Prostate gland (tissue), 2 donors: ENCODE measurements around the gene PTPRD. TPM values are rescaled to one million over a fixed set of nuclear protein-coding genes. Genes with fewer than 3 reads are reported as not detected.

Source experiments
- DNase-seq: peaks from one replicate; pipeline ENCODE4 v3.0.0-alpha.2; 2019; ENCODE audit warnings: low spot score
- H3K27ac ChIP-seq, 2 donors: fragments of 200-600 bp; sonication (generic); 2 replicates each; pipeline ENCODE4 v1.5.1; 2017 to 2019
- H3K27me3 ChIP-seq: fragments of 200-600 bp; sonication (generic); replicated peaks from 2 replicates; pipeline ENCODE4 v1.5.1; 2019; ENCODE audit not compliant: insufficient read depth
- H3K36me3 ChIP-seq, 2 donors: fragments of 200-600 bp; sonication (generic); 1 replicate in 1 of 2; 2 replicates in 1 of 2; pipeline versions ENCODE4 v1.5.1 to v1.8.1; 2017 to 2019
- H3K4me1 ChIP-seq: fragments of 200-600 bp; sonication (generic); replicated peaks from 2 replicates; pipeline ENCODE4 v1.5.1; 2019
- H3K4me3 ChIP-seq, 2 donors: fragments of 200-600 bp; sonication (generic); 2 replicates each; pipeline ENCODE4 v1.5.1; 2017 to 2019
- H3K9me3 ChIP-seq: fragments of 200-600 bp; sonication (generic); 2 replicates; pipeline ENCODE4 v1.5.1; 2017
- POLR2A ChIP-seq: fragments of 450-650 bp; IDR thresholded peaks from one replicate; pipeline ENCODE4 v1.6.1; 2016; ENCODE audit warnings: antibody characterized with exemption, mild to moderate bottlenecking
- POLR2AphosphoS5 ChIP-seq: sonication (generic); formaldehyde crosslinking; IDR thresholded peaks from one replicate; pipeline ENCODE4 v1.6.1; 2017; ENCODE audit warnings: antibody characterized with exemption
- WGBS: methylation state at CpG from one replicate; pipeline ENCODE4 v1.1.5; 2018; 5-methylcytosine and 5-hydroxymethylcytosine counted together
- intact Hi-C: fragments of 100-400 bp; cut with DNase I; formaldehyde crosslinking; loops from one replicate; pipeline ENCODE4 v1.14.2; 2022
- total RNA-seq, 2 donors: library from RNA; depleted of rRNA; stranded (reverse); fragments of >200 nt; gene quantifications; one replicate each; pipeline ENCODE4 v1.1.0, GENCODE V29; 2016
- TF ChIP-seq, protein P1 (sequence below), 4 experiments: fragments of 200-600 bp in 2 of 4; fragments of 450-650 bp in 2 of 4; sonication (generic) in 2 of 4; IDR thresholded peaks; 1 replicate in 3 of 4; 2 replicates in 1 of 4; pipeline ENCODE4 v1.5.1; 2016 to 2019; ENCODE audit warnings: antibody characterized with exemption in 4 of 4, mild to moderate bottlenecking in 2 of 4, moderate library complexity in 2 of 4

Gene PTPRD
- total RNA-seq, 2 donors from 2014 or later: 5.8 to 23.1 TPM

DNA sequence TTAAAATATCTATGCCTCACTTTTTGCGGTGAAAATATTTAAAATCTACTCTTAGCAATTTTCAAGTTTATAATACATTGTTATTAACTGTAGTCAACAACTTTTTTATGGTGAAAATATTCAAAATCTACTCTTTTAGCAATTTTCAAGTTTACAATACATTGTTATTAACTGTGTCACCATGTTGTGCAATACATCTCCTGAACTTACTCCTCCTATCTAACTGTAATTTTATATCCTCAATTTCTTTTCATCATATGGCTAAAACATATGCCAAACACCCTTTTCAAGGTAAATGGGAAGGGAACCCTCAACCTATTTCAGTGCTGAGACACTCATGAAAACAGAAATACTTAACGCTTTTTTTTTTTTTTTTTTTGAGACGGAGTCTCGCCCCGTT is 1830.6 kb downstream of the PTPRD start:
- no peaks in the 10 kb centered on the region for H3K36me3 ChIP-seq
- no peaks in the 10 kb centered on the region for H3K27me3 ChIP-seq
- H3K27ac ChIP-seq: no peak overlapping the region
- 96% methylated on average over 5 of the region's 5 CpGs for WGBS
- H3K9me3 ChIP-seq: no peaks in the 10 kb centered on the region
- no peak for DNase-seq
- H3K4me1 ChIP-seq: peaks cover 5% of the 10 kb centered on the region
- H3K4me3 ChIP-seq: no peak overlapping the region
- intact Hi-C loops: no loop called here
- TF ChIP-seq POLR2AphosphoS5 (no peak), POLR2A (no peak)
- TF ChIP-seq, protein P1, sequence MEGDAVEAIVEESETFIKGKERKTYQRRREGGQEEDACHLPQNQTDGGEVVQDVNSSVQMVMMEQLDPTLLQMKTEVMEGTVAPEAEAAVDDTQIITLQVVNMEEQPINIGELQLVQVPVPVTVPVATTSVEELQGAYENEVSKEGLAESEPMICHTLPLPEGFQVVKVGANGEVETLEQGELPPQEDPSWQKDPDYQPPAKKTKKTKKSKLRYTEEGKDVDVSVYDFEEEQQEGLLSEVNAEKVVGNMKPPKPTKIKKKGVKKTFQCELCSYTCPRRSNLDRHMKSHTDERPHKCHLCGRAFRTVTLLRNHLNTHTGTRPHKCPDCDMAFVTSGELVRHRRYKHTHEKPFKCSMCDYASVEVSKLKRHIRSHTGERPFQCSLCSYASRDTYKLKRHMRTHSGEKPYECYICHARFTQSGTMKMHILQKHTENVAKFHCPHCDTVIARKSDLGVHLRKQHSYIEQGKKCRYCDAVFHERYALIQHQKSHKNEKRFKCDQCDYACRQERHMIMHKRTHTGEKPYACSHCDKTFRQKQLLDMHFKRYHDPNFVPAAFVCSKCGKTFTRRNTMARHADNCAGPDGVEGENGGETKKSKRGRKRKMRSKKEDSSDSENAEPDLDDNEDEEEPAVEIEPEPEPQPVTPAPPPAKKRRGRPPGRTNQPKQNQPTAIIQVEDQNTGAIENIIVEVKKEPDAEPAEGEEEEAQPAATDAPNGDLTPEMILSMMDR (IDR thresholded peaks at IDR 0.05): no peak

DNA sequence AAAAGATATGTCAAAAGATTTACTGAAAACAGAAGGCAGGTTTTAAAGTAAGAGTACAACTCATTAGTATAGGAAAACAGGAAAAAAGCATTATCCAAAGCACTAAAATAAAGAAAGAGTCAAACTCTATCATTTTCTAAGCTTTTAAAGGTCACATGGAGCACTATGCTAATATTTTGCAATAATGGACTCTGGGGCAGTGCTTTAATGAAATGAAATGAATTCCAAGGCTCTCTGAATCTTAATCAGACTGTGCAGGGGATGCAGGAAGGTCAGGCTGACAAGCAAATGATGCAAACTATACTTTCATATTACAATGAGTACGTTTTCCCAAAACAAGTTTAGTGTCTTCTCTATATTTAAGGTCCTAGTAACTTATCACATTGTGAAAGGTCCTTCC is 1831.3 kb downstream of the PTPRD start:
- TF ChIP-seq, protein P1 (IDR thresholded peaks at IDR 0.05): no peak
- no peak for TF ChIP-seq POLR2AphosphoS5
- no peak for TF ChIP-seq POLR2A
- no peaks in the 10 kb centered on the region for H3K9me3 ChIP-seq
- no peaks in the 10 kb centered on the region for H3K36me3 ChIP-seq
- DNase-seq: no peak
- intact Hi-C loops: no loop called here
- peaks cover 5% of the 10 kb centered on the region for H3K4me1 ChIP-seq
- 70% methylated on average over 1 of the region's 1 CpG for WGBS
- no peak overlapping the region for H3K4me3 ChIP-seq
- H3K27ac ChIP-seq: no peak overlapping the region
- no peaks in the 10 kb centered on the region for H3K27me3 ChIP-seq

DNA sequence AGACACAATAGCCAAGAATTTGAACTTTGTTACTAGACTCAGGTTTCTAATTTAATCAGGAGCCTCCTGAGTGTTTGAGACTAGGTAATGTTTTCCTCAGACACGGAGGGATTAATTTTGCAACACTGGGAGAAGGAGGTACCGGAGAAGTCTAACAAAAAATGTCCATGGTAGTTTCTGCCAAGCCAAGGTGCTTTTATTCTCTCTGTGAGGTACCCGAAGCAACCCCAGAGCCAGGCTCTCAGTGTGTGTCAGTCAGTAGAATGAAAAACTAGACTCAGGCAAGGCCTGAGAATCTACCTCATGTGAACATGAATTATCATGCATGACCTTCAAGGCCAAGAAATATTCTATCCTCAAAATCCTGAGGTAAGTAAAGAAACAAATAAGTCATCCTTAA is 1832.4 kb downstream of the PTPRD start:
- TF ChIP-seq POLR2A: no peak
- no peak for TF ChIP-seq POLR2AphosphoS5
- TF ChIP-seq, protein P1 (IDR thresholded peaks at IDR 0.05): no peak
- peaks cover 5% of the 10 kb centered on the region for H3K4me1 ChIP-seq
- no peak overlapping the region for H3K4me3 ChIP-seq
- no peak overlapping the region for H3K27ac ChIP-seq
- no peak for DNase-seq
- H3K9me3 ChIP-seq: no peaks in the 10 kb centered on the region
- H3K36me3 ChIP-seq: no peaks in the 10 kb centered on the region
- H3K27me3 ChIP-seq: no peaks in the 10 kb centered on the region
- intact Hi-C loops: no loop called here
- 63% methylated on average over 3 of the region's 3 CpGs for WGBS

DNA sequence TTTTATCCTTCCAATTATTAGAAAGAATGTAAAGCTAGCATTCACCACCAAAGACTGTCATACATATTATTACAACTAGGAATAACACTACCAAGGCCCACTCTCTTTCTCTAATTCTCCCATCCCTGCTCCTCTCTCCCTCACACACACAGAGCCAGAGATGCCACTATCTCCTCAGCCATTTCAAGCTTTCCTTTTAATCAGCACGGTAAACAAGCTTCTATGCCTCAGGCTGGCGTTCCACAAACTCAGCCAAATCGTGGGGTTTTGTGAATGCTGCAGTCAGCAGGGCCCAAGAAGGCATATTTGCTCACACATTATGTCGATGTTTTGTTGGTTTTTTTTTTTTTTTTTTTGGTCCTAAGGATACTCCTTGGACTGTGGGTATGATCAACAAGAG is 1833.3 kb downstream of the PTPRD start:
- no peak overlapping the region for H3K27ac ChIP-seq
- H3K9me3 ChIP-seq: no peaks in the 10 kb centered on the region
- TF ChIP-seq, protein P1 (IDR thresholded peaks at IDR 0.05): no peak
- TF ChIP-seq POLR2A (no peak), POLR2AphosphoS5 (no peak)
- no peak overlapping the region for H3K4me3 ChIP-seq
- intact Hi-C loops: no loop called here
- no peak for DNase-seq
- no peaks in the 10 kb centered on the region for H3K36me3 ChIP-seq
- WGBS: 49% methylated on average over 4 of the region's 4 CpGs
- no peaks in the 10 kb centered on the region for H3K27me3 ChIP-seq
- H3K4me1 ChIP-seq: peaks cover 2% of the 10 kb centered on the region

DNA sequence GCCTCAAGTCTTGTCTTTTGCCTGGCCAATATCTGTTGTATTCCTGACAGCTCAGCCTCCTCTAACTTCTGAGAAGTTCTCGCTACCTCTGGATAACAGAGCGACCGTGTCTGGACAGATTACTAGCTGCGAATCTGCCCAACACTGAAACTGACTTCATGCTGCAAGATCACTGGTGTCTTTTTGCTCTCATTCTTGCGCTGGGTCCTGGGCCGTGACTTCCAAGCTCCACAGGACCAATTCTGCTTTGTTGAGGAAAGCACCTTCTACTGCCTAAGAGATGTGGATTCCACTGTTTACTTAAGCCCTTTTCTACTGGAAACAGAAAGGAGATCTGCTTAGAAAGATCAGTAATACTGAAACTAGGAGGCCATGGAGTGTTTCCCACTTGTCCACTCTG is 1834.4 kb downstream of the PTPRD start:
- Histone ChIP-seq H3K36me3 (no peaks in the 10 kb centered on the region), H3K4me1 (no peaks in the 10 kb centered on the region), H3K27me3 (no peaks in the 10 kb centered on the region), H3K4me3 (no peak overlapping the region), H3K9me3 (no peaks in the 10 kb centered on the region), H3K27ac (no peak overlapping the region)
- TF ChIP-seq POLR2AphosphoS5 (no peak), POLR2A (no peak)
- TF ChIP-seq, protein P1 (IDR thresholded peaks at IDR 0.05): no peak
- intact Hi-C loops: no loop called here
- no peak for DNase-seq
- 95% methylated on average over 6 of the region's 6 CpGs for WGBS
